CD14-positive monocyte (primary cell): Measurements from ENCODE around the gene ZNF879. TPM values are rescaled to one million over a fixed set of nuclear protein-coding genes. Genes with fewer than 3 reads are reported as not detected.

Experiments used
- DNase-seq, 3 donors: peaks; one replicate each; pipeline ENCODE4 v3.0.0-alpha.2; 2011 to 2022
- H2AFZ ChIP-seq: 2 replicates; pipeline ENCODE4 v1.6.0; 2012; ENCODE audit warnings: mild to moderate bottlenecking, low read depth, low read length, inconsistent platforms; ENCODE audit not compliant: insufficient read depth, poor library complexity, severe bottlenecking
- H3K27ac ChIP-seq, 2 donors: 1 replicate in 1 of 2; 2 replicates in 1 of 2; pipeline ENCODE4 v1.5.1; 2012 to 2013; ENCODE audit warnings: low read length in 2 of 2, control low read depth in 1 of 2, inconsistent platforms in 1 of 2, low read depth in 1 of 2, mild to moderate bottlenecking in 1 of 2
- H3K27me3 ChIP-seq, 2 donors: one replicate each; pipeline versions ENCODE4 v1.6.0 to v1.6.1; 2011 to 2013; ENCODE audit warnings: low read length in 2 of 2; ENCODE audit not compliant: control insufficient read depth in 2 of 2, insufficient read depth in 2 of 2
- H3K36me3 ChIP-seq, 2 donors: replicated peaks in 1 of 2; 1 replicate in 1 of 2; 2 replicates in 1 of 2; pipeline versions ENCODE4 v1.5.1 to v1.6.1; 2012 to 2013; ENCODE audit warnings: low read length in 2 of 2, control low read depth in 1 of 2, inconsistent platforms in 1 of 2, mild to moderate bottlenecking in 1 of 2; ENCODE audit not compliant: insufficient read depth in 2 of 2, control insufficient read depth in 1 of 2
- H3K4me1 ChIP-seq, 2 donors: 1 replicate in 1 of 2; 2 replicates in 1 of 2; pipeline versions ENCODE4 v1.5.1 to v1.6.1; 2012 to 2013; ENCODE audit warnings: low read length in 2 of 2, control low read depth in 1 of 2, inconsistent platforms in 1 of 2, mild to moderate bottlenecking in 1 of 2, moderate library complexity in 1 of 2; ENCODE audit not compliant: insufficient read depth in 2 of 2, control insufficient read depth in 1 of 2
- H3K4me2 ChIP-seq: replicated peaks from 2 replicates; pipeline ENCODE3; 2012; ENCODE audit warnings: low read length, moderate library complexity, mild to moderate bottlenecking; ENCODE audit not compliant: poor library complexity, severe bottlenecking; ENCODE audit errors: extremely low read depth
- H3K4me3 ChIP-seq, 3 experiments: fragments of 200-600 bp in 1 of 3; sonication (generic) in 1 of 3; replicated peaks in 1 of 3; 1 replicate in 2 of 3; 2 replicates in 1 of 3; pipeline ENCODE4 v1.5.1; 2011 to 2013; ENCODE audit warnings: low read length in 3 of 3, mild to moderate bottlenecking in 3 of 3, control low read depth in 2 of 3, low read depth in 2 of 3, inconsistent platforms in 1 of 3, moderate library complexity in 1 of 3
- H3K79me2 ChIP-seq: 2 replicates; pipeline ENCODE4 v1.6.0; 2012; ENCODE audit warnings: mild to moderate bottlenecking, control low read depth, inconsistent platforms, low read length, moderate library complexity; ENCODE audit not compliant: insufficient read depth
- H3K9ac ChIP-seq: 2 replicates; pipeline ENCODE4 v1.6.0; 2017; ENCODE audit warnings: low read length, mild to moderate bottlenecking; ENCODE audit not compliant: insufficient read depth, poor library complexity, severe bottlenecking
- H3K9me3 ChIP-seq, 2 donors: replicated peaks in 1 of 2; 1 replicate in 1 of 2; 2 replicates in 1 of 2; pipeline versions ENCODE4 v1.5.1 to v1.6.1; 2012 to 2013; ENCODE audit warnings: low read length in 2 of 2, control low read depth in 1 of 2; ENCODE audit not compliant: control insufficient read depth in 1 of 2, insufficient read depth in 1 of 2
- H4K20me1 ChIP-seq: 2 replicates; pipeline ENCODE4 v1.6.0; 2012; ENCODE audit warnings: mild to moderate bottlenecking, low read length, control low read depth, moderate library complexity; ENCODE audit not compliant: insufficient read depth
- H3K27ac Mint-ChIP-seq, 7 donors: one replicate each; pipeline ENCODE4 v1.8.0; 2020; ENCODE audit warnings: mild to moderate bottlenecking in 7 of 7, mixed read lengths in 7 of 7, moderate library complexity in 6 of 7, inconsistent platforms in 2 of 7
- H3K27me3 Mint-ChIP-seq, 3 donors: one replicate each; pipeline ENCODE4 v1.8.0; 2021 to 2022; ENCODE audit warnings: low read depth in 3 of 3, mild to moderate bottlenecking in 3 of 3, mixed read lengths in 3 of 3, moderate library complexity in 3 of 3, inconsistent platforms in 1 of 3
- H3K36me3 Mint-ChIP-seq, 2 donors: one replicate each; pipeline ENCODE4 v1.8.0; 2020; ENCODE audit warnings: mixed read lengths in 2 of 2, inconsistent platforms in 1 of 2, mild to moderate bottlenecking in 1 of 2
- H3K4me1 Mint-ChIP-seq: one replicate; pipeline ENCODE4 v1.8.0; 2020; ENCODE audit warnings: mild to moderate bottlenecking, mixed read lengths
- H3K4me3 Mint-ChIP-seq, 2 donors: one replicate each; pipeline ENCODE4 v1.8.0; 2020; ENCODE audit warnings: mild to moderate bottlenecking in 2 of 2, mixed read lengths in 2 of 2, moderate library complexity in 1 of 2
- H3K9me3 Mint-ChIP-seq, 7 donors: one replicate each; pipeline ENCODE4 v1.8.0; 2020 to 2022; ENCODE audit warnings: mixed read lengths in 7 of 7, mild to moderate bottlenecking in 6 of 7, moderate library complexity in 6 of 7, inconsistent platforms in 2 of 7
- WGBS: methylation state at CpG from one replicate; pipeline ENCODE4 v1.1.5; 2013; ENCODE audit warnings: missing lambda C conversion rate; ENCODE audit not compliant: insufficient coverage; 5-methylcytosine and 5-hydroxymethylcytosine counted together
- intact Hi-C, 2 donors: fragments of 100-400 bp; cut with micrococcal nuclease; formaldehyde crosslinking; loops; one replicate each; pipeline versions ENCODE4 v1.15.0 to v1.15.1; 2023
- polyA plus RNA-seq, 3 donors: library from polyadenylated mRNA; depleted of rRNA in 1 of 3; unstranded in 2 of 3; stranded (reverse) in 1 of 3; fragments of 300-500 nt in 2 of 3; fragments of >200 nt in 1 of 3; fragmentation: Illumina TruSeq in 2 of 3; gene quantifications; 1 replicate in 2 of 3; 2 replicates in 1 of 3; pipeline ENCODE4 v1.2.3, GENCODE V29; 2012 to 2021
- TF ChIP-seq, protein P1 (sequence below): fragments of 200-600 bp; IDR thresholded peaks from one replicate; pipeline ENCODE4 v1.8.0; 2022; ENCODE audit warnings: antibody characterized with exemption, mild to moderate bottlenecking

The ZNF879 gene
- polyA plus RNA-seq, 3 donors, result 0.61 to 1.4 (median 0.71) TPM

DNA sequence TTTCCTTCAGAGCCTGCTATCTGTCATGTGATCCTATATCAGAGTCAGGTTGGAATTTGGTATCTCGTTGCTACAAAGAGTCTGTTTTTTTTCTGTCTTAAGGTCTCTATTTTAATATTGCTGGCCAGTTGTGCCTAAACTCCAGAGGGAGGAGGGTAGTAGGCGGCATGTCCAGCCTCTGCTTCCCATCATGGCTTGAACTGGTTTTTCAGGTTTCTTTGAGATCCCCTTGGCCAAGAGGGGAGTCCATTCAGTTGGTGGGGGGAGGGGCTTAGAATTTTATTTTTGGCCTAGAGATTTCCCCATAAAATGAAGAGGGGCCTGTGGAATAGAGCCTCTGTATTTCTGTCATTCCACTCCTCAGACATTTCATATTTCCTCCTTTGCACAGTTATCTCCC lies 21.2 kb downstream of the ZNF879 start:
- intact Hi-C loops, result no loop called here
- Histone ChIP-seq H3K9me3 (peaks cover 59 to 68% of the 10 kb centered on the region in 2 donors), H3K79me2 (no peaks in the 10 kb centered on the region), H3K27ac (no peak overlapping the region), H3K4me2 (no peak overlapping the region), H3K4me3 (no peak overlapping the region), H4K20me1 (no peaks in the 10 kb centered on the region), H2AFZ (no peak overlapping the region), H3K27me3 (no peaks in the 10 kb centered on the region), H3K4me1 (no peaks in the 10 kb centered on the region), H3K9ac (no peak overlapping the region), H3K36me3 (no peaks in the 10 kb centered on the region)
- WGBS, result 68% methylated on average over 2 of the region's 2 CpGs
- Mint-ChIP-seq H3K9me3 (peaks cover 23 to 75% (median 59%) of the 10 kb centered on the region in 7 donors), H3K36me3 (no peaks in the 10 kb centered on the region), H3K4me3 (no peak overlapping the region), H3K27ac (no peak overlapping the region), H3K27me3 (peaks cover 0 to 2% (median 0%) of the 10 kb centered on the region in 3 donors), H3K4me1 (no peaks in the 10 kb centered on the region)
- DNase-seq, result no peak
- TF ChIP-seq, protein P1, sequence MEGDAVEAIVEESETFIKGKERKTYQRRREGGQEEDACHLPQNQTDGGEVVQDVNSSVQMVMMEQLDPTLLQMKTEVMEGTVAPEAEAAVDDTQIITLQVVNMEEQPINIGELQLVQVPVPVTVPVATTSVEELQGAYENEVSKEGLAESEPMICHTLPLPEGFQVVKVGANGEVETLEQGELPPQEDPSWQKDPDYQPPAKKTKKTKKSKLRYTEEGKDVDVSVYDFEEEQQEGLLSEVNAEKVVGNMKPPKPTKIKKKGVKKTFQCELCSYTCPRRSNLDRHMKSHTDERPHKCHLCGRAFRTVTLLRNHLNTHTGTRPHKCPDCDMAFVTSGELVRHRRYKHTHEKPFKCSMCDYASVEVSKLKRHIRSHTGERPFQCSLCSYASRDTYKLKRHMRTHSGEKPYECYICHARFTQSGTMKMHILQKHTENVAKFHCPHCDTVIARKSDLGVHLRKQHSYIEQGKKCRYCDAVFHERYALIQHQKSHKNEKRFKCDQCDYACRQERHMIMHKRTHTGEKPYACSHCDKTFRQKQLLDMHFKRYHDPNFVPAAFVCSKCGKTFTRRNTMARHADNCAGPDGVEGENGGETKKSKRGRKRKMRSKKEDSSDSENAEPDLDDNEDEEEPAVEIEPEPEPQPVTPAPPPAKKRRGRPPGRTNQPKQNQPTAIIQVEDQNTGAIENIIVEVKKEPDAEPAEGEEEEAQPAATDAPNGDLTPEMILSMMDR, result no peak

DNA sequence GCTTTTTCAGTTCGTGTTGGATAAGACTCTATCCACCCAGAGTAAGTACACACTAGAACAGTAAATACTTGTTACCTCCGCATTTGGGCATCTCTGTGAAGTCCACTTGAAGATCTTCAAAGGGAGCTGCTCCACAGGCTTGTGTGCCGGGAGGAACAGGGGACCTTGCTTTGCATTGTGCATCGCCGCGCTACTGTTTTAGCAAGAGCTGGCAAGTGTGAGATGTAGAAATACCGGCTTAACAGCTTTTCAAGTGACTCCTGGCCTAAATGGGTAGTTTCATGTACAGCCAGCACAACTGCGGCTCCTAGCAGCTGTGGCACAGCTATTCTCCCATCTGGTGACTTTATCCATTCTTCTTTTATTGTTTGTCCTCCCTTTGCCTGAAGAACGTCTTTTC lies 28.2 kb downstream of the ZNF879 start:
- H3K4me1 ChIP-seq, result no peaks in the 10 kb centered on the region
- H3K4me2 ChIP-seq, result no peak overlapping the region
- H3K36me3 ChIP-seq, result no peaks in the 10 kb centered on the region
- Mint-ChIP-seq H3K36me3 (no peaks in the 10 kb centered on the region), H3K27me3 (peaks cover 0 to 5% (median 0%) of the 10 kb centered on the region in 3 donors), H3K27ac (no peak overlapping the region), H3K4me3 (no peak overlapping the region), H3K9me3 (peaks cover 34 to 92% (median 80%) of the 10 kb centered on the region in 7 donors), H3K4me1 (no peaks in the 10 kb centered on the region)
- H3K79me2 ChIP-seq, result no peaks in the 10 kb centered on the region
- TF ChIP-seq, protein P1, result no peak
- no peak overlapping the region for H3K9ac ChIP-seq
- intact Hi-C loops, result no loop called here
- no peaks in the 10 kb centered on the region for H3K27me3 ChIP-seq
- WGBS, result 90% methylated on average over 7 of the region's 9 CpGs
- no peak overlapping the region for H3K4me3 ChIP-seq
- no peak for DNase-seq
- H2AFZ ChIP-seq, result no peak overlapping the region
- no peak overlapping the region for H3K27ac ChIP-seq
- no peaks in the 10 kb centered on the region for H4K20me1 ChIP-seq
- H3K9me3 ChIP-seq, result peaks cover 76 to 93% of the 10 kb centered on the region in 2 donors
